Colon (tissue), 2 donors: ENCODE results near the gene SORCS3.

Source experiments
- FAIRE-seq: peaks from 2 replicates; lab custom pipeline; 2012; peaks lifted over from hg19 to GRCh38; lab: Jason Lieb, UNC
- donor health status: control.
- donor health status: control.

The SORCS3 gene

GRCh38 chr10:104922810-104923209 is 281.7 kb downstream of the SORCS3 start:
- FAIRE-seq = no peak

GRCh38 chr10:104923501-104923900 is 282.4 kb downstream of the SORCS3 start:
- FAIRE-seq = no peak

GRCh38 chr10:104924101-104924795 is 283.2 kb downstream of the SORCS3 start:
- no peak for FAIRE-seq

- no peak for FAIRE-seq
Observed at GRCh38 chr10:104925232-104925851, 284.3 kb downstream of the SORCS3 start.

- FAIRE-seq = no peak
Observed at GRCh38 chr10:104928734-104929133, 287.6 kb downstream of the SORCS3 start.

- FAIRE-seq = no peak
Observed at GRCh38 chr10:104931612-104932134, 290.6 kb downstream of the SORCS3 start.

- FAIRE-seq = no peak
Observed at GRCh38 chr10:104935656-104936055, 294.6 kb downstream of the SORCS3 start.

GRCh38 chr10:104937567-104937966 is 296.5 kb downstream of the SORCS3 start:
- FAIRE-seq = no peak

- FAIRE-seq = no peak
Observed at GRCh38 chr10:104938031-104938430, 296.9 kb downstream of the SORCS3 start.

GRCh38 chr10:104941662-104942061 is 300.6 kb downstream of the SORCS3 start:
- FAIRE-seq = no peak

GRCh38 chr10:104947314-104947713 is 306.2 kb downstream of the SORCS3 start:
- FAIRE-seq = no peak

- FAIRE-seq = no peak
Observed at GRCh38 chr10:104957178-104957841, 316.2 kb downstream of the SORCS3 start.

GRCh38 chr10:104966563-104967297 is 325.6 kb downstream of the SORCS3 start:
- no peak for FAIRE-seq

- FAIRE-seq = no peak
Observed at GRCh38 chr10:104980368-104980767, 339.3 kb downstream of the SORCS3 start.

- FAIRE-seq = no peak
Observed at GRCh38 chr10:104981995-104982394, 340.9 kb downstream of the SORCS3 start.

- FAIRE-seq = no peak
Observed at GRCh38 chr10:104988686-104989085, 347.6 kb downstream of the SORCS3 start.

GRCh38 chr10:104989880-104990279 is 348.8 kb downstream of the SORCS3 start:
- FAIRE-seq = no peak

- no peak for FAIRE-seq
Observed at GRCh38 chr10:104993085-104993484, 352.0 kb downstream of the SORCS3 start.

- no peak for FAIRE-seq
Observed at GRCh38 chr10:105001269-105001668, 360.2 kb downstream of the SORCS3 start.

GRCh38 chr10:105010411-105011121 is 369.5 kb downstream of the SORCS3 start:
- FAIRE-seq = no peak

- no peak for FAIRE-seq
Observed at GRCh38 chr10:105017116-105017515, 376.0 kb downstream of the SORCS3 start.

GRCh38 chr10:105017691-105018090 is 376.6 kb downstream of the SORCS3 start:
- no peak for FAIRE-seq
